Measurements from ENCODE around the gene EPHA4.
A peak's percentile ranks its signal among the peaks of the same experiment; 100 is the strongest.

Gene EPHA4

GRCh38 chr2:221392228-221392881 is 179.7 kb downstream of the EPHA4 start:
- DNase-seq (ENCODE audit: low spot score) = no peak

GRCh38 chr2:221390878-221391277 is 181.2 kb downstream of the EPHA4 start:
- DNase-seq (ENCODE audit: low spot score) = no peak

- DNase-seq (ENCODE audit: low spot score) = no peak
These were observed 182.2 kb downstream of the EPHA4 start for GRCh38 chr2:221389904-221390303.

GRCh38 chr2:221389421-221389820 is 182.7 kb downstream of the EPHA4 start:
- no peak for DNase-seq (ENCODE audit: low spot score)

GRCh38 chr2:221388891-221389290 is 183.2 kb downstream of the EPHA4 start:
- DNase-seq (ENCODE audit: low spot score) = no peak

GRCh38 chr2:221385716-221386115 is 186.4 kb downstream of the EPHA4 start:
- DNase-seq (ENCODE audit: low spot score) = no peak

- DNase-seq (ENCODE audit: low spot score) = no peak
These were observed 190.1 kb downstream of the EPHA4 start for GRCh38 chr2:221381928-221382488.

GRCh38 chr2:221380686-221381085 is 191.4 kb downstream of the EPHA4 start:
- DNase-seq (ENCODE audit: low spot score) = no peak

- no peak for DNase-seq (ENCODE audit: low spot score)
These were observed 192.0 kb downstream of the EPHA4 start for GRCh38 chr2:221380062-221380461.

GRCh38 chr2:221377597-221377996 is 194.5 kb downstream of the EPHA4 start:
- DNase-seq (ENCODE audit: low spot score) = no peak

- no peak for DNase-seq (ENCODE audit: low spot score)
These were observed 195.0 kb downstream of the EPHA4 start for GRCh38 chr2:221377066-221377465.

- DNase-seq (ENCODE audit: low spot score) = no peak
These were observed 197.9 kb downstream of the EPHA4 start for GRCh38 chr2:221374234-221374633.

GRCh38 chr2:221372907-221373306 is 199.2 kb downstream of the EPHA4 start:
- DNase-seq (ENCODE audit: low spot score) = no peak

GRCh38 chr2:221372159-221372884 is 199.8 kb downstream of the EPHA4 start:
- peak; percentile 6 for DNase-seq (ENCODE audit: low spot score)

- no peak for DNase-seq (ENCODE audit: low spot score)
These were observed 200.8 kb downstream of the EPHA4 start for GRCh38 chr2:221371347-221371746.

GRCh38 chr2:221370857-221371211 is 201.3 kb downstream of the EPHA4 start:
- no peak for DNase-seq (ENCODE audit: low spot score)

- DNase-seq (ENCODE audit: low spot score) = no peak
These were observed 201.8 kb downstream of the EPHA4 start for GRCh38 chr2:221370076-221370856.

Measured in NAMALWA (cell line).